Neural cell (in vitro differentiated cells): Measurements from ENCODE around the gene ARHGAP24.

Experiments used
- CTCF ChIP-seq: fragments of 450-650 bp; IDR thresholded peaks from 2 replicates; pipeline ENCODE4 v1.5.1; 2014; ENCODE audit warnings: antibody characterized with exemption, mild to moderate bottlenecking, moderate library complexity; ENCODE audit not compliant: poor library complexity, severe bottlenecking
- TF ChIP-seq, protein P1 (sequence below): IDR thresholded peaks from 2 replicates; pipeline ENCODE4 v1.6.1; 2012; ENCODE audit warnings: borderline replicate concordance

GRCh38 chr4:85807247-85807950, 332.4 kb downstream of the ARHGAP24 start:
- TF ChIP-seq, protein P1, sequence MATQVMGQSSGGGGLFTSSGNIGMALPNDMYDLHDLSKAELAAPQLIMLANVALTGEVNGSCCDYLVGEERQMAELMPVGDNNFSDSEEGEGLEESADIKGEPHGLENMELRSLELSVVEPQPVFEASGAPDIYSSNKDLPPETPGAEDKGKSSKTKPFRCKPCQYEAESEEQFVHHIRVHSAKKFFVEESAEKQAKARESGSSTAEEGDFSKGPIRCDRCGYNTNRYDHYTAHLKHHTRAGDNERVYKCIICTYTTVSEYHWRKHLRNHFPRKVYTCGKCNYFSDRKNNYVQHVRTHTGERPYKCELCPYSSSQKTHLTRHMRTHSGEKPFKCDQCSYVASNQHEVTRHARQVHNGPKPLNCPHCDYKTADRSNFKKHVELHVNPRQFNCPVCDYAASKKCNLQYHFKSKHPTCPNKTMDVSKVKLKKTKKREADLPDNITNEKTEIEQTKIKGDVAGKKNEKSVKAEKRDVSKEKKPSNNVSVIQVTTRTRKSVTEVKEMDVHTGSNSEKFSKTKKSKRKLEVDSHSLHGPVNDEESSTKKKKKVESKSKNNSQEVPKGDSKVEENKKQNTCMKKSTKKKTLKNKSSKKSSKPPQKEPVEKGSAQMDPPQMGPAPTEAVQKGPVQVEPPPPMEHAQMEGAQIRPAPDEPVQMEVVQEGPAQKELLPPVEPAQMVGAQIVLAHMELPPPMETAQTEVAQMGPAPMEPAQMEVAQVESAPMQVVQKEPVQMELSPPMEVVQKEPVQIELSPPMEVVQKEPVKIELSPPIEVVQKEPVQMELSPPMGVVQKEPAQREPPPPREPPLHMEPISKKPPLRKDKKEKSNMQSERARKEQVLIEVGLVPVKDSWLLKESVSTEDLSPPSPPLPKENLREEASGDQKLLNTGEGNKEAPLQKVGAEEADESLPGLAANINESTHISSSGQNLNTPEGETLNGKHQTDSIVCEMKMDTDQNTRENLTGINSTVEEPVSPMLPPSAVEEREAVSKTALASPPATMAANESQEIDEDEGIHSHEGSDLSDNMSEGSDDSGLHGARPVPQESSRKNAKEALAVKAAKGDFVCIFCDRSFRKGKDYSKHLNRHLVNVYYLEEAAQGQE: no peak
- no peak for TF ChIP-seq CTCF
